HG03045 (cell line): ENCODE results near the gene TYW1.
"Not testable (repeated sequence)": the region's sequence is repeated elsewhere in the genome, so short reads cannot be mapped to it uniquely, and the experiment has no call there.

Experiments used
- ATAC-seq: cut with Tn5 transposase; IDR thresholded peaks from one replicate; pipeline ENCODE4 v1.9.1; 2021; ENCODE audit warnings: mild to moderate bottlenecking, moderate library complexity; ENCODE audit not compliant: unreplicated experiment

Gene TYW1

GRCh38 chr7:67042781-67043558 lies 46.3 kb downstream of the TYW1 start:
- not testable (repeated sequence) for ATAC-seq

GRCh38 chr7:67043559-67043930 lies 46.9 kb downstream of the TYW1 start:
- ATAC-seq: not testable (repeated sequence)

GRCh38 chr7:67045496-67045995 lies 48.9 kb downstream of the TYW1 start:
- no peak for ATAC-seq

GRCh38 chr7:67046819-67047218 lies 50.2 kb downstream of the TYW1 start:
- not testable (repeated sequence) for ATAC-seq

- ATAC-seq: not testable (repeated sequence)
These were observed 53.3 kb downstream of the TYW1 start for GRCh38 chr7:67049908-67050307.

GRCh38 chr7:67052161-67052560 lies 55.5 kb downstream of the TYW1 start:
- ATAC-seq: not testable (repeated sequence)

- ATAC-seq: no peak
These were observed 60.0 kb downstream of the TYW1 start for GRCh38 chr7:67056683-67057082.

- not testable (repeated sequence) for ATAC-seq
These were observed 64.7 kb downstream of the TYW1 start for GRCh38 chr7:67061321-67061720.

GRCh38 chr7:67062802-67063201 lies 66.2 kb downstream of the TYW1 start:
- ATAC-seq: not testable (repeated sequence)

GRCh38 chr7:67066950-67067622 lies 70.5 kb downstream of the TYW1 start:
- not testable (repeated sequence) for ATAC-seq

GRCh38 chr7:67076120-67076519 lies 79.5 kb downstream of the TYW1 start:
- ATAC-seq: not testable (repeated sequence)

- not testable (repeated sequence) for ATAC-seq
These were observed 86.2 kb downstream of the TYW1 start for GRCh38 chr7:67082880-67083279.

GRCh38 chr7:67089261-67089660 lies 92.6 kb downstream of the TYW1 start:
- ATAC-seq: not testable (repeated sequence)

GRCh38 chr7:67091053-67091452 lies 94.4 kb downstream of the TYW1 start:
- ATAC-seq: not testable (repeated sequence)

GRCh38 chr7:67098031-67098430 lies 101.4 kb downstream of the TYW1 start:
- ATAC-seq: not testable (repeated sequence)

- ATAC-seq: not testable (repeated sequence)
These were observed 102.8 kb downstream of the TYW1 start for GRCh38 chr7:67099406-67099805.

GRCh38 chr7:67100038-67100437 lies 103.4 kb downstream of the TYW1 start:
- ATAC-seq: not testable (repeated sequence)

GRCh38 chr7:67100956-67101361 lies 104.3 kb downstream of the TYW1 start:
- no peak for ATAC-seq

- not testable (repeated sequence) for ATAC-seq
These were observed 108.3 kb downstream of the TYW1 start for GRCh38 chr7:67104937-67105336.

- ATAC-seq: no peak
These were observed 108.7 kb downstream of the TYW1 start for GRCh38 chr7:67105377-67105776.

GRCh38 chr7:67106255-67106654 lies 109.6 kb downstream of the TYW1 start:
- not testable (repeated sequence) for ATAC-seq

- not testable (repeated sequence) for ATAC-seq
These were observed 114.7 kb downstream of the TYW1 start for GRCh38 chr7:67111342-67111741.
